DOHH2 (cell line): Measurements from ENCODE around the gene RPAP3.

Experiments used
- H3F3A ChIP-seq: fragments of 200-600 bp; sonication (generic), shearing (Covaris generic); 2 replicates; pipeline ENCODE4 v1.6.0; 2016; ENCODE audit warnings: antibody characterized with exemption, mild to moderate bottlenecking; ENCODE audit not compliant: control insufficient read depth, insufficient read depth
- H3K27ac ChIP-seq: fragments of 200-600 bp; sonication (generic); 2 replicates; pipeline ENCODE4 v1.5.1; 2014; ENCODE audit warnings: low read depth, mild to moderate bottlenecking, low read length, moderate library complexity
- H3K27me3 ChIP-seq: fragments of 200-600 bp; sonication (generic); 2 replicates; pipeline ENCODE4 v1.6.1; 2014; ENCODE audit warnings: mild to moderate bottlenecking, low read length, mixed read lengths; ENCODE audit not compliant: control insufficient read depth
- H3K36me3 ChIP-seq: fragments of 200-600 bp; sonication (generic); 2 replicates; pipeline ENCODE4 v1.6.1; 2014; ENCODE audit warnings: mild to moderate bottlenecking, low read length, moderate library complexity, mixed read lengths; ENCODE audit not compliant: control insufficient read depth
- H3K4me1 ChIP-seq: fragments of 200-600 bp; sonication (generic); 2 replicates; pipeline ENCODE4 v1.6.1; 2014; ENCODE audit warnings: mild to moderate bottlenecking, low read length, mixed read lengths; ENCODE audit not compliant: control insufficient read depth
- H3K4me2 ChIP-seq: fragments of 200-600 bp; sonication (generic); 2 replicates; pipeline ENCODE4 v1.6.0; 2014; ENCODE audit warnings: mild to moderate bottlenecking, low read length, moderate library complexity
- H3K4me3 ChIP-seq: fragments of 200-600 bp; sonication (generic); 2 replicates; pipeline ENCODE4 v1.5.1; 2014; ENCODE audit warnings: mild to moderate bottlenecking, low read length, mixed read lengths
- H3K79me2 ChIP-seq: fragments of 200-600 bp; sonication (generic); 2 replicates; pipeline ENCODE4 v1.6.1; 2014; ENCODE audit warnings: mild to moderate bottlenecking, low read length, mixed read lengths; ENCODE audit not compliant: control insufficient read depth
- H3K9me2 ChIP-seq: fragments of 200-600 bp; sonication (generic); replicated peaks from 2 replicates; pipeline ENCODE4 v1.6.1; 2014; ENCODE audit warnings: mild to moderate bottlenecking, low read length, mixed read lengths; ENCODE audit not compliant: control insufficient read depth
- H3K9me3 ChIP-seq: fragments of 200-600 bp; sonication (generic); 2 replicates; pipeline ENCODE4 v1.6.1; 2014; ENCODE audit warnings: antibody characterized with exemption, low read length, mixed read lengths; ENCODE audit not compliant: control insufficient read depth, insufficient read depth
- H4K20me1 ChIP-seq: fragments of 200-600 bp; sonication (generic); 2 replicates; pipeline ENCODE4 v1.6.0; 2014; ENCODE audit warnings: low read depth, mild to moderate bottlenecking, antibody characterized with exemption, low read length, moderate library complexity; ENCODE audit not compliant: control insufficient read depth, insufficient read depth
- CTCF ChIP-seq: fragments of 200-600 bp; sonication (generic); IDR thresholded peaks from one replicate; pipeline ENCODE4 v1.5.1; 2014; ENCODE audit warnings: antibody characterized with exemption, mild to moderate bottlenecking, low read depth, low read length; ENCODE audit not compliant: poor library complexity, severe bottlenecking
- EZH2phosphoT487 ChIP-seq: fragments of 200-600 bp; sonication (generic); IDR thresholded peaks from 2 replicates; pipeline ENCODE4 v1.6.1; 2017; ENCODE audit warnings: borderline replicate concordance, mild to moderate bottlenecking, antibody characterized with exemption, low read length, moderate library complexity, mixed read lengths

RPAP3 gene

GRCh38 chr12:47615711-47616110, 90.1 kb downstream of the RPAP3 start:
- no peaks in the 10 kb centered on the region for H3F3A ChIP-seq
- H3K4me3 ChIP-seq, result no peak overlapping the region
- H3K4me1 ChIP-seq, result no peaks in the 10 kb centered on the region
- H3K27ac ChIP-seq, result no peak overlapping the region
- no peaks in the 10 kb centered on the region for H3K27me3 ChIP-seq
- H3K36me3 ChIP-seq, result no peaks in the 10 kb centered on the region
- no peaks in the 10 kb centered on the region for H3K9me2 ChIP-seq
- TF ChIP-seq CTCF (no peak), EZH2phosphoT487 (no peak)
- peaks cover 20% of the 10 kb centered on the region; the same call in 1 of the 2 replicates for H3K9me3 ChIP-seq
- no peaks in the 10 kb centered on the region for H4K20me1 ChIP-seq
- no peak overlapping the region for H3K4me2 ChIP-seq
- no peaks in the 10 kb centered on the region for H3K79me2 ChIP-seq

GRCh38 chr12:47614521-47614920, 91.3 kb downstream of the RPAP3 start:
- Histone ChIP-seq H3K9me3 (peaks cover 20% of the 10 kb centered on the region; the same call in 1 of the 2 replicates), H3K36me3 (no peaks in the 10 kb centered on the region), H3K27ac (no peak overlapping the region), H3K27me3 (no peaks in the 10 kb centered on the region), H3F3A (no peaks in the 10 kb centered on the region), H3K9me2 (no peaks in the 10 kb centered on the region), H4K20me1 (no peaks in the 10 kb centered on the region), H3K79me2 (no peaks in the 10 kb centered on the region), H3K4me1 (no peaks in the 10 kb centered on the region), H3K4me3 (no peak overlapping the region), H3K4me2 (no peak overlapping the region)
- no peak for TF ChIP-seq EZH2phosphoT487
- TF ChIP-seq CTCF, result no peak

- no peaks in the 10 kb centered on the region for H3K4me1 ChIP-seq
- TF ChIP-seq EZH2phosphoT487 (no peak), CTCF (no peak)
- no peak overlapping the region for H3K4me3 ChIP-seq
- no peaks in the 10 kb centered on the region for H3K9me2 ChIP-seq
- H3K36me3 ChIP-seq, result no peaks in the 10 kb centered on the region
- peaks cover 24% of the 10 kb centered on the region; the same call in 1 of the 2 replicates for H3K9me3 ChIP-seq
- H3K4me2 ChIP-seq, result no peak overlapping the region
- no peaks in the 10 kb centered on the region for H3F3A ChIP-seq
- H3K79me2 ChIP-seq, result no peaks in the 10 kb centered on the region
- H3K27ac ChIP-seq, result no peak overlapping the region
- H3K27me3 ChIP-seq, result no peaks in the 10 kb centered on the region
- no peaks in the 10 kb centered on the region for H4K20me1 ChIP-seq
These were observed 92.9 kb downstream of the RPAP3 start for GRCh38 chr12:47612953-47613352.
